Loucy (cell line): ENCODE results near the gene MRTFA.

Source experiments
- H2AFZ ChIP-seq: fragments of 200-600 bp; sonication (generic); 2 replicates; pipeline ENCODE4 v1.6.0; 2016; ENCODE audit warnings: antibody characterized with exemption, mild to moderate bottlenecking, low read length, moderate library complexity
- H3F3A ChIP-seq: fragments of 200-600 bp; 2 replicates; pipeline ENCODE4 v1.6.0; 2016; ENCODE audit warnings: antibody characterized with exemption, low read depth, mild to moderate bottlenecking
- H3K27me3 ChIP-seq: fragments of 200-600 bp; sonication (generic); 2 replicates; pipeline ENCODE4 v1.6.1; 2014; ENCODE audit warnings: low read length, mild to moderate bottlenecking; ENCODE audit not compliant: insufficient read depth, poor library complexity, severe bottlenecking
- H3K36me3 ChIP-seq: fragments of 200-600 bp; sonication (generic); 2 replicates; pipeline ENCODE4 v1.6.1; 2016; ENCODE audit warnings: low read length; ENCODE audit not compliant: insufficient read depth
- H3K4me1 ChIP-seq: fragments of 200-600 bp; sonication (generic); 2 replicates; pipeline ENCODE4 v1.5.1; 2014; ENCODE audit warnings: low read length, mild to moderate bottlenecking; ENCODE audit not compliant: insufficient read depth, poor library complexity, severe bottlenecking
- H3K4me2 ChIP-seq: fragments of 200-600 bp; sonication (generic); 2 replicates; pipeline ENCODE4 v1.6.0; 2014; ENCODE audit warnings: antibody characterized with exemption, low read length, low read depth, mild to moderate bottlenecking; ENCODE audit not compliant: poor library complexity, severe bottlenecking
- H3K4me3 ChIP-seq: fragments of 200-600 bp; sonication (generic); 2 replicates; pipeline ENCODE4 v1.5.1; 2014; ENCODE audit warnings: low read length, mild to moderate bottlenecking, mixed read lengths; ENCODE audit not compliant: poor library complexity, severe bottlenecking
- H3K79me2 ChIP-seq: fragments of 200-600 bp; sonication (generic); 2 replicates; pipeline ENCODE4 v1.6.1; 2014; ENCODE audit warnings: low read length; ENCODE audit not compliant: insufficient read depth
- H3K9ac ChIP-seq: fragments of 200-600 bp; sonication (generic); 2 replicates; pipeline ENCODE4 v1.6.0; 2014; ENCODE audit warnings: mild to moderate bottlenecking, low read depth, low read length, moderate library complexity; ENCODE audit not compliant: poor library complexity, severe bottlenecking
- H3K9me2 ChIP-seq: fragments of 200-600 bp; sonication (generic); replicated peaks from 2 replicates; pipeline ENCODE4 v1.6.1; 2016; ENCODE audit warnings: low read depth, low read length, mixed read lengths
- H3K9me3 ChIP-seq: fragments of 200-600 bp; sonication (generic); 2 replicates; pipeline ENCODE4 v1.6.1; 2014; ENCODE audit warnings: mild to moderate bottlenecking, antibody characterized with exemption, low read length, low read depth; ENCODE audit not compliant: insufficient read depth
- H4K20me1 ChIP-seq: fragments of 200-600 bp; sonication (generic); 2 replicates; pipeline ENCODE4 v1.6.0; 2014; ENCODE audit warnings: antibody characterized with exemption, low read length, mild to moderate bottlenecking; ENCODE audit not compliant: insufficient read depth, poor library complexity, severe bottlenecking
- EZH2phosphoT487 ChIP-seq: fragments of 200-600 bp; IDR thresholded peaks from 2 replicates; pipeline ENCODE4 v1.6.1; 2018; ENCODE audit warnings: antibody characterized with exemption, mild to moderate bottlenecking, moderate library complexity, borderline replicate concordance
- TF ChIP-seq, protein P1 (sequence below): fragments of 200-600 bp; sonication (generic); conservative IDR thresholded peaks from 2 replicates; pipeline ENCODE4 v1.5.1; 2014; ENCODE audit warnings: mild to moderate bottlenecking, antibody characterized with exemption, low read length

Gene MRTFA

GRCh38 chr22:40520562-40520961 lies 116.0 kb downstream of the MRTFA start:
- Histone ChIP-seq H3K36me3 (peaks cover 7% of the 10 kb centered on the region), H3K4me2 (no peak overlapping the region), H3F3A (no peaks in the 10 kb centered on the region), H2AFZ (no peak overlapping the region), H3K79me2 (peaks cover 11% of the 10 kb centered on the region; the same call in 1 of the 2 replicates), H3K4me3 (no peak overlapping the region), H3K9me3 (no peaks in the 10 kb centered on the region), H3K27me3 (no peaks in the 10 kb centered on the region), H4K20me1 (peaks cover 4% of the 10 kb centered on the region), H3K4me1 (no peaks in the 10 kb centered on the region), H3K9me2 (no peaks in the 10 kb centered on the region), H3K9ac (no peak overlapping the region)
- no peak for TF ChIP-seq EZH2phosphoT487
- TF ChIP-seq, protein P1, sequence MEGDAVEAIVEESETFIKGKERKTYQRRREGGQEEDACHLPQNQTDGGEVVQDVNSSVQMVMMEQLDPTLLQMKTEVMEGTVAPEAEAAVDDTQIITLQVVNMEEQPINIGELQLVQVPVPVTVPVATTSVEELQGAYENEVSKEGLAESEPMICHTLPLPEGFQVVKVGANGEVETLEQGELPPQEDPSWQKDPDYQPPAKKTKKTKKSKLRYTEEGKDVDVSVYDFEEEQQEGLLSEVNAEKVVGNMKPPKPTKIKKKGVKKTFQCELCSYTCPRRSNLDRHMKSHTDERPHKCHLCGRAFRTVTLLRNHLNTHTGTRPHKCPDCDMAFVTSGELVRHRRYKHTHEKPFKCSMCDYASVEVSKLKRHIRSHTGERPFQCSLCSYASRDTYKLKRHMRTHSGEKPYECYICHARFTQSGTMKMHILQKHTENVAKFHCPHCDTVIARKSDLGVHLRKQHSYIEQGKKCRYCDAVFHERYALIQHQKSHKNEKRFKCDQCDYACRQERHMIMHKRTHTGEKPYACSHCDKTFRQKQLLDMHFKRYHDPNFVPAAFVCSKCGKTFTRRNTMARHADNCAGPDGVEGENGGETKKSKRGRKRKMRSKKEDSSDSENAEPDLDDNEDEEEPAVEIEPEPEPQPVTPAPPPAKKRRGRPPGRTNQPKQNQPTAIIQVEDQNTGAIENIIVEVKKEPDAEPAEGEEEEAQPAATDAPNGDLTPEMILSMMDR: no peak

GRCh38 chr22:40519948-40520331 lies 116.6 kb downstream of the MRTFA start:
- Histone ChIP-seq H3K4me2 (no peak overlapping the region), H3K9ac (no peak overlapping the region), H3K9me3 (no peaks in the 10 kb centered on the region), H3K36me3 (peaks cover 7% of the 10 kb centered on the region), H3F3A (no peaks in the 10 kb centered on the region), H4K20me1 (peaks cover 2% of the 10 kb centered on the region), H3K9me2 (no peaks in the 10 kb centered on the region), H3K4me3 (no peak overlapping the region), H3K79me2 (peaks cover 14% of the 10 kb centered on the region; the same call in 1 of the 2 replicates), H3K27me3 (no peaks in the 10 kb centered on the region), H2AFZ (no peak overlapping the region), H3K4me1 (no peaks in the 10 kb centered on the region)
- no peak for TF ChIP-seq EZH2phosphoT487
- TF ChIP-seq, protein P1: no peak

DNA sequence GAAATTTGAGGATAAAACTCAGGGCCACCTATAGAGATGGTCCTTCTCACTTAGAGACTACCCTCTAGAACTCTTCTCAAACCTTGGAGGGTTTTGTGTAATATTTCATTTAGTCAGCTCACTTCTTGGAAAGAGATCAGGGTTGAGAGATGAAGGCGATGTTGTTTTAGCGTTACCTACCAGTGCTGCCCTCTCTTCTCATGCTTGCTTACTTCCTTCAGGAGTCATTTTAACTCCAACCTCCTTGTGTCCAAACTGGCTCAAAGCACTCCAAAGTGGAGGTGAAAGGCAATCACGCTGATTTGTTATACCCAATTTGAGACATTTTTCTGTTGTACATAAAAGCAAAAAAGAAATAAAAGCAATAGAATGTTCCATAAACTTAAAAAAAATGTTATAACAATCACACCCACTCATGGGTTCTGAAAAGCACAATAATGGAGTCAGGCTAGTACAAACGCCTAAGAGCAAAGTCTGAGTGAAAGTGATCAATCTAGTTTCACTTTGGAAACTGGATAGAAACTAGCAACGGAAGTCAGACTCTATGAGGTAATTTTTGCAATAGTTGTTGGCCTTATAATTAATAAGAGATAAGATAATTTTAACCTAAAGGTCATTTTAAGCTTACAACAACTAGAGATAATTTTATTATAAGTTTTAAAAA lies 117.1 kb downstream of the MRTFA start:
- no peaks in the 10 kb centered on the region for H4K20me1 ChIP-seq
- no peak for TF ChIP-seq EZH2phosphoT487
- TF ChIP-seq, protein P1: no peak
- H3K4me3 ChIP-seq: no peak overlapping the region
- no peaks in the 10 kb centered on the region for H3F3A ChIP-seq
- peaks cover 14% of the 10 kb centered on the region; the same call in 1 of the 2 replicates for H3K79me2 ChIP-seq
- no peak overlapping the region for H2AFZ ChIP-seq
- no peak overlapping the region for H3K4me2 ChIP-seq
- H3K36me3 ChIP-seq: peaks cover 7% of the 10 kb centered on the region
- H3K4me1 ChIP-seq: no peaks in the 10 kb centered on the region
- no peaks in the 10 kb centered on the region for H3K27me3 ChIP-seq
- H3K9me3 ChIP-seq: no peaks in the 10 kb centered on the region
- no peak overlapping the region for H3K9ac ChIP-seq
- H3K9me2 ChIP-seq: no peaks in the 10 kb centered on the region
